ENCODE data around the gene TMEM183A. TPM values are rescaled to one million over a fixed set of nuclear protein-coding genes. Genes with fewer than 3 reads are reported as not detected.

TMEM183A gene
- total and polyA plus RNA-seq, 8 donors, result 54.0 to 74.2 (median 68.8) TPM

- H3K9me3 ChIP-seq, result no peaks in the 10 kb centered on the region
- H3K27me3 ChIP-seq, result peaks cover 0 to 9% of the 10 kb centered on the region in 2 donors
- intact Hi-C loops (cut with DNase I), result no loop called here
- no peak overlapping the region for H3K4me3 ChIP-seq
- no peak for TF ChIP-seq CTCF (IDR thresholded peaks at IDR 0.05)
- no peaks in the 10 kb centered on the region for H3K36me3 ChIP-seq
- H3K4me1 ChIP-seq, result peaks cover 0 to 5% of the 10 kb centered on the region in 2 donors
- ATAC-seq (no peak), DNase-seq (no peak)
- no peak overlapping the region for H3K27ac ChIP-seq
Observed at GRCh38 chr1:203033287-203033686, 26.1 kb downstream of the TMEM183A start.

GRCh38 chr1:203033917-203034316 lies 26.7 kb downstream of the TMEM183A start:
- H3K27me3 ChIP-seq, result peaks cover 0 to 13% of the 10 kb centered on the region in 2 donors
- no peak for ATAC-seq
- TF ChIP-seq CTCF (IDR thresholded peaks at IDR 0.05), result no peak
- intact Hi-C loops (cut with DNase I), result no loop called here
- no peak for DNase-seq
- H3K27ac ChIP-seq, result no peak overlapping the region
- H3K4me1 ChIP-seq, result peaks cover 0 to 5% of the 10 kb centered on the region in 2 donors
- H3K4me3 ChIP-seq, result no peak overlapping the region
- no peaks in the 10 kb centered on the region for H3K9me3 ChIP-seq
- no peaks in the 10 kb centered on the region for H3K36me3 ChIP-seq

- Histone ChIP-seq H3K36me3 (no peaks in the 10 kb centered on the region), H3K4me1 (peaks cover 0 to 5% of the 10 kb centered on the region in 2 donors), H3K27me3 (peaks cover 0 to 15% of the 10 kb centered on the region in 2 donors), H3K4me3 (no peak overlapping the region), H3K27ac (no peak overlapping the region), H3K9me3 (no peaks in the 10 kb centered on the region)
- DNase-seq, result no peak
- TF ChIP-seq CTCF (IDR thresholded peaks at IDR 0.05), result no peak
- ATAC-seq, result no peak
- intact Hi-C loops (cut with DNase I), result loop anchor here in 1 of 2 donors (5.0 kb wide), 1 partner anchor 183 kb away; no protein-coding TSS in a partner anchor
Observed at GRCh38 chr1:203034422-203035110, 27.4 kb downstream of the TMEM183A start.

GRCh38 chr1:203035111-203036000 lies 28.2 kb downstream of the TMEM183A start:
- no peak for TF ChIP-seq CTCF (IDR thresholded peaks at IDR 0.05)
- intact Hi-C loops (cut with DNase I), result loop anchor here in 1 of 2 donors (5.0 kb wide), 1 partner anchor 182 kb away; no protein-coding TSS in a partner anchor
- Histone ChIP-seq H3K9me3 (no peaks in the 10 kb centered on the region), H3K4me3 (no peak overlapping the region), H3K36me3 (no peaks in the 10 kb centered on the region), H3K27ac (no peak overlapping the region), H3K4me1 (peaks cover 0 to 5% of the 10 kb centered on the region in 2 donors), H3K27me3 (peaks cover 0 to 20% of the 10 kb centered on the region in 2 donors)
- no peak for ATAC-seq
- no peak for DNase-seq

GRCh38 chr1:203036135-203036534 lies 29.0 kb downstream of the TMEM183A start:
- intact Hi-C loops (cut with DNase I), result loop anchor here in 1 of 2 donors (5.0 kb wide), 1 partner anchor 181 kb away; no protein-coding TSS in a partner anchor
- ATAC-seq (no peak), DNase-seq (no peak)
- Histone ChIP-seq H3K4me1 (peaks cover 0 to 5% of the 10 kb centered on the region in 2 donors), H3K27ac (no peak overlapping the region), H3K27me3 (peaks cover 0 to 20% of the 10 kb centered on the region in 2 donors), H3K4me3 (no peak overlapping the region), H3K9me3 (no peaks in the 10 kb centered on the region), H3K36me3 (no peaks in the 10 kb centered on the region)
- TF ChIP-seq CTCF (IDR thresholded peaks at IDR 0.05), result no peak
